Liver (tissue), 9 donors: ENCODE results near the gene PLEKHA8. TPM values are rescaled to one million over a fixed set of nuclear protein-coding genes. Genes with fewer than 3 reads are reported as not detected.

Experiments
- DNase-seq: peaks from one replicate; pipeline ENCODE4 v3.0.0-alpha.2; 2017; ENCODE audit warnings: low spot score
- H3K27ac ChIP-seq, 2 donors: one replicate each; pipeline ENCODE4 v1.7.0; 2013; ENCODE audit warnings: inconsistent platforms in 2 of 2, low read length in 2 of 2, control low read depth in 1 of 2, low read depth in 1 of 2, mild to moderate bottlenecking in 1 of 2
- H3K27me3 ChIP-seq, 4 donors: one replicate each; pipeline versions ENCODE4 v1.6.1 to v1.7.0; 2013; ENCODE audit warnings: low read length in 3 of 4, inconsistent platforms in 1 of 4, mild to moderate bottlenecking in 1 of 4, moderate library complexity in 1 of 4; ENCODE audit not compliant: control insufficient read depth in 4 of 4, insufficient read depth in 4 of 4
- H3K36me3 ChIP-seq, 4 donors: one replicate each; pipeline versions ENCODE4 v1.6.1 to v1.7.0; 2013; ENCODE audit warnings: low read length in 3 of 4, mild to moderate bottlenecking in 3 of 4, low read depth in 1 of 4, moderate library complexity in 1 of 4; ENCODE audit not compliant: control insufficient read depth in 4 of 4, insufficient read depth in 3 of 4
- H3K4me1 ChIP-seq, 4 donors: one replicate each; pipeline versions ENCODE4 v1.6.1 to v1.7.0; 2013; ENCODE audit warnings: low read length in 3 of 4, mild to moderate bottlenecking in 3 of 4, moderate library complexity in 1 of 4; ENCODE audit not compliant: control insufficient read depth in 4 of 4, insufficient read depth in 4 of 4
- H3K4me3 ChIP-seq, 3 donors: one replicate each; pipeline versions ENCODE4 v1.6.1 to v1.7.0; 2013; ENCODE audit warnings: low read length in 3 of 3, control low read depth in 1 of 3, low read depth in 1 of 3, mild to moderate bottlenecking in 1 of 3
- H3K9ac ChIP-seq, 2 donors: one replicate each; pipeline ENCODE4 v1.7.0; 2013; ENCODE audit warnings: low read length in 2 of 2, mild to moderate bottlenecking in 2 of 2, moderate library complexity in 2 of 2, control low read depth in 1 of 2, low read depth in 1 of 2
- H3K9me3 ChIP-seq, 4 donors: one replicate each; pipeline versions ENCODE4 v1.6.1 to v1.7.0; 2013; ENCODE audit warnings: low read length in 3 of 4; ENCODE audit not compliant: control insufficient read depth in 4 of 4
- ATF3 ChIP-seq: IDR thresholded peaks from 2 replicates; pipeline ENCODE4 v1.6.1; 2016; ENCODE audit warnings: antibody characterized with exemption
- CTCF ChIP-seq: fragments of 150-350 bp; IDR thresholded peaks from 2 replicates; pipeline ENCODE4 v1.5.1; 2017; ENCODE audit warnings: improper control_type of control experiment, low read depth, low read length; ENCODE audit not compliant: missing input control
- EGR1 ChIP-seq, 2 donors: IDR thresholded peaks; 2 replicates each; pipeline ENCODE4 v1.6.1; 2016 to 2018; ENCODE audit warnings: antibody characterized with exemption in 2 of 2, low read depth in 2 of 2
- FOXA1 ChIP-seq: IDR thresholded peaks from 2 replicates; pipeline ENCODE4 v1.6.1; 2016; ENCODE audit warnings: antibody characterized with exemption
- FOXA2 ChIP-seq: IDR thresholded peaks from 2 replicates; pipeline ENCODE4 v1.6.1; 2016; ENCODE audit warnings: antibody characterized with exemption
- GABPA ChIP-seq, 2 donors: IDR thresholded peaks in 1 of 2; conservative IDR thresholded peaks in 1 of 2; 2 replicates each; pipeline ENCODE4 v1.6.1; 2016; ENCODE audit warnings: antibody characterized with exemption in 2 of 2, mild to moderate bottlenecking in 1 of 2, moderate library complexity in 1 of 2
- HNF4A ChIP-seq, 2 donors: conservative IDR thresholded peaks; 2 replicates each; pipeline ENCODE4 v1.6.1; 2016; ENCODE audit warnings: antibody characterized with exemption in 2 of 2, mild to moderate bottlenecking in 2 of 2
- HNF4G ChIP-seq: IDR thresholded peaks from 2 replicates; pipeline ENCODE4 v1.6.1; 2016; ENCODE audit warnings: antibody characterized with exemption
- JUND ChIP-seq, 2 donors: IDR thresholded peaks; 2 replicates each; pipeline ENCODE4 v1.6.1; 2016; ENCODE audit warnings: antibody characterized with exemption in 2 of 2
- MAX ChIP-seq: IDR thresholded peaks from 2 replicates; pipeline ENCODE4 v1.6.1; 2016; ENCODE audit warnings: antibody characterized with exemption
- NR2F2 ChIP-seq: IDR thresholded peaks from 2 replicates; pipeline ENCODE4 v1.6.1; 2016; ENCODE audit warnings: antibody characterized with exemption
- RAD21 ChIP-seq, 2 donors: IDR thresholded peaks; 2 replicates each; pipeline ENCODE4 v1.6.1; 2016; ENCODE audit warnings: antibody characterized with exemption in 2 of 2, mild to moderate bottlenecking in 2 of 2
- REST ChIP-seq: IDR thresholded peaks from 2 replicates; pipeline ENCODE4 v1.6.1; 2016; ENCODE audit warnings: antibody characterized with exemption, mild to moderate bottlenecking
- RXRA ChIP-seq, 2 donors: IDR thresholded peaks; 2 replicates each; pipeline ENCODE4 v1.6.1; 2017 to 2018; ENCODE audit warnings: antibody characterized with exemption in 2 of 2, mild to moderate bottlenecking in 1 of 2
- SP1 ChIP-seq: IDR thresholded peaks from 2 replicates; pipeline ENCODE4 v1.6.1; 2018; ENCODE audit warnings: antibody characterized with exemption, mild to moderate bottlenecking
- TAF1 ChIP-seq: conservative IDR thresholded peaks from 2 replicates; pipeline ENCODE4 v1.6.1; 2016; ENCODE audit warnings: antibody characterized with exemption, mild to moderate bottlenecking
- YY1 ChIP-seq: IDR thresholded peaks from 2 replicates; pipeline ENCODE4 v1.6.1; 2016; ENCODE audit warnings: antibody characterized with exemption, mild to moderate bottlenecking
- ZBTB33 ChIP-seq: IDR thresholded peaks from 2 replicates; pipeline ENCODE4 v1.6.1; 2016; ENCODE audit warnings: antibody characterized with exemption
- WGBS: extraction: QIAGEN DNeasy Blood & Tissue Kit; methylation state at CpG from one replicate; pipeline ENCODE4 v1.1.7; 2013; 5-methylcytosine and 5-hydroxymethylcytosine counted together
- polyA plus RNA-seq, 2 donors: library from polyadenylated mRNA; stranded (reverse) in 1 of 2; unstranded in 1 of 2; fragments of 200-250 nt in 1 of 2; fragments of >200 nt in 1 of 2; fragmentation: Nextera tagmentation in 1 of 2; extraction: Ambion mirVana in 1 of 2; gene quantifications; one replicate each; pipeline versions ENCODE4 v1.2.1 to v1.2.3, GENCODE V29; 2013 to 2015
- total RNA-seq, 2 donors: library from RNA; depleted of rRNA; stranded (reverse); fragments of >200 nt; gene quantifications; one replicate each; pipeline ENCODE4 v1.2.3, GENCODE V29; 2014
- donor health status: healthy.
- donor health status: healthy.
- donor health status: healthy.
- donor health status: healthy.
- donor health status: healthy.

PLEKHA8 gene
- total and polyA plus RNA-seq, 4 donors: 1.0 to 5.4 (median 2.4) TPM

GRCh38 chr7:30145426-30145970, 117.3 kb downstream of the PLEKHA8 start:
- Histone ChIP-seq H3K9ac (no peak overlapping the region), H3K27me3 (no peaks in the 10 kb centered on the region), H3K4me1 (no peaks in the 10 kb centered on the region), H3K36me3 (no peaks in the 10 kb centered on the region), H3K9me3 (no peaks in the 10 kb centered on the region), H3K27ac (no peak overlapping the region), H3K4me3 (no peak overlapping the region)
- DNase-seq: no peak
- 92% methylated on average over 6 of the region's 6 CpGs for WGBS
- no peak for TF ChIP-seq HNF4G
- TF ChIP-seq SP1: no peak
- no peak for TF ChIP-seq YY1
- TF ChIP-seq ATF3: no peak
- no peak for TF ChIP-seq REST
- no peak for TF ChIP-seq RXRA (IDR thresholded peaks at IDR 0.05)
- TF ChIP-seq EGR1 (IDR thresholded peaks at IDR 0.05; ENCODE audit: low read depth in 2 of 2): no peak
- TF ChIP-seq GABPA (IDR thresholded peaks at IDR 0.05 in 1 of 2, conservative IDR thresholded peaks at IDR 0.05 in 1 of 2): no peak
- no peak for TF ChIP-seq CTCF
- no peak for TF ChIP-seq MAX
- no peak for TF ChIP-seq HNF4A (conservative IDR thresholded peaks at IDR 0.05)
- no peak for TF ChIP-seq NR2F2
- no peak for TF ChIP-seq FOXA1
- TF ChIP-seq JUND (IDR thresholded peaks at IDR 0.05): no peak
- TF ChIP-seq RAD21 (IDR thresholded peaks at IDR 0.05): no peak
- no peak for TF ChIP-seq TAF1
- no peak for TF ChIP-seq FOXA2
- no peak for TF ChIP-seq ZBTB33
